ACC112 (cell line): ENCODE data around the gene APC2.
A peak's percentile ranks its signal among the peaks of the same experiment; 100 is the strongest.

ENCODE experiments used
- H2AFZ ChIP-seq: fragments of 200-600 bp; sonication (generic); one replicate; pipeline ENCODE4 v1.6.0; 2017; ENCODE audit warnings: antibody characterized with exemption, low read length; ENCODE audit not compliant: unreplicated experiment
- H3K27ac ChIP-seq: fragments of 200-600 bp; sonication (generic); 2 replicates; pipeline ENCODE4 v1.5.1; 2014; ENCODE audit warnings: low read depth, mild to moderate bottlenecking, antibody characterized with exemption, low read length, moderate library complexity
- H3K27me3 ChIP-seq: fragments of 200-600 bp; sonication (generic); 2 replicates; pipeline ENCODE4 v1.6.1; 2014; ENCODE audit warnings: mild to moderate bottlenecking, antibody characterized with exemption, low read length, moderate library complexity, mixed read lengths; ENCODE audit not compliant: insufficient read depth
- H3K36me3 ChIP-seq: fragments of 200-600 bp; sonication (generic); 2 replicates; pipeline ENCODE4 v1.6.1; 2016; ENCODE audit warnings: mild to moderate bottlenecking, antibody characterized with exemption, low read length, moderate library complexity, mixed read lengths; ENCODE audit not compliant: insufficient read depth
- H3K4me1 ChIP-seq: fragments of 200-600 bp; sonication (generic); one replicate; pipeline ENCODE4 v1.6.1; 2016; ENCODE audit warnings: low read length, mixed read lengths; ENCODE audit not compliant: insufficient read depth, unreplicated experiment, control insufficient read depth
- H3K4me3 ChIP-seq: fragments of 200-600 bp; sonication (generic); 2 replicates; pipeline ENCODE4 v1.5.1; 2014; ENCODE audit warnings: mild to moderate bottlenecking, low read depth, low read length
- H3K79me2 ChIP-seq: fragments of 200-600 bp; sonication (generic); one replicate; pipeline ENCODE4 v1.6.0; 2016; ENCODE audit warnings: low read length; ENCODE audit not compliant: control insufficient read depth, unreplicated experiment, insufficient read depth

The APC2 gene

DNA sequence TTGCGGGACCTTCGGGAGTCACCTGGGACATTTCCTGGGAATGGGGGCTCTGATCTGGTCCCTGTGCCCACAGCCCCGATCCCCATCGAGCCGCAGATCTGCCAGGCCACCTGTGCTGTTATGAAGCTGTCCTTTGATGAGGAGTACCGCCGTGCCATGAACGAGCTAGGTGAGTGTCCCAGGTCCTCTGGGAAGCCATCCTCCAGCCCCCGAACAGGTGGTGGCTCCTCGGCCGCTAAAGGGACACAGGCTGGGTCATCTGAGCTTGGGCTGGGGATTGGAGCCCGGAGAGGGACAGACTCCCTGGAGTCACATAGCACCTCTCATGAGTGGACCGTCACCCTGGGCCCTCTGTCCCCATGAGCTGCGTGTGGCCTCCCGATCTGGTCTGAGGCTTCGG lies 8.0 kb downstream of the APC2 start:
- no peaks in the 10 kb centered on the region for H3K36me3 ChIP-seq
- H3K79me2 ChIP-seq, result no peaks in the 10 kb centered on the region
- H3K4me3 ChIP-seq, result no peak overlapping the region
- peaks cover 7% of the 10 kb centered on the region for H3K4me1 ChIP-seq
- no peaks in the 10 kb centered on the region for H3K27me3 ChIP-seq
- H3K27ac ChIP-seq, result no peak overlapping the region
- no peak overlapping the region for H2AFZ ChIP-seq

DNA sequence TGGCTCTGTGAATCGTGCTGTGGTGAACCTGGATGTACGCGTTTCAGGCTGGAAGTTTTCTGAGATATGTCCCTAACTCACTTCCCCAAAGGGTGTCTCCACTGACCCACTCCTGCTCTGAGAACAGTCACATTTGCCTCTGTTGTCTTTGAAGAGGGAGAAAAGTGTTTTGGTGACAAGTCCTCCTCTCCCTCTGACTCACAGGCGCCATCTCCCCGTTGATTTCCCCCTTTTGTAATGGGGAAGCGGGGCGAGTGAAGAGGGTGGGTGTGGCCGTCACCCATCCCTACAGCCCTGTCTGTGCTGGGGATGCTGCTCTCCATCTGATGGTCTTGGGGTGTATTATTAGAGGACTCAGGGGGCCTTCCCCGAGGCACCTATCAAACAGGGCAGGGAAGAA lies 9.6 kb downstream of the APC2 start:
- H3K79me2 ChIP-seq, result no peaks in the 10 kb centered on the region
- H3K27ac ChIP-seq, result no peak overlapping the region
- H3K27me3 ChIP-seq, result no peaks in the 10 kb centered on the region
- no peak overlapping the region for H3K4me3 ChIP-seq
- no peaks in the 10 kb centered on the region for H3K36me3 ChIP-seq
- no peak overlapping the region for H2AFZ ChIP-seq
- H3K4me1 ChIP-seq, result no peaks in the 10 kb centered on the region

DNA sequence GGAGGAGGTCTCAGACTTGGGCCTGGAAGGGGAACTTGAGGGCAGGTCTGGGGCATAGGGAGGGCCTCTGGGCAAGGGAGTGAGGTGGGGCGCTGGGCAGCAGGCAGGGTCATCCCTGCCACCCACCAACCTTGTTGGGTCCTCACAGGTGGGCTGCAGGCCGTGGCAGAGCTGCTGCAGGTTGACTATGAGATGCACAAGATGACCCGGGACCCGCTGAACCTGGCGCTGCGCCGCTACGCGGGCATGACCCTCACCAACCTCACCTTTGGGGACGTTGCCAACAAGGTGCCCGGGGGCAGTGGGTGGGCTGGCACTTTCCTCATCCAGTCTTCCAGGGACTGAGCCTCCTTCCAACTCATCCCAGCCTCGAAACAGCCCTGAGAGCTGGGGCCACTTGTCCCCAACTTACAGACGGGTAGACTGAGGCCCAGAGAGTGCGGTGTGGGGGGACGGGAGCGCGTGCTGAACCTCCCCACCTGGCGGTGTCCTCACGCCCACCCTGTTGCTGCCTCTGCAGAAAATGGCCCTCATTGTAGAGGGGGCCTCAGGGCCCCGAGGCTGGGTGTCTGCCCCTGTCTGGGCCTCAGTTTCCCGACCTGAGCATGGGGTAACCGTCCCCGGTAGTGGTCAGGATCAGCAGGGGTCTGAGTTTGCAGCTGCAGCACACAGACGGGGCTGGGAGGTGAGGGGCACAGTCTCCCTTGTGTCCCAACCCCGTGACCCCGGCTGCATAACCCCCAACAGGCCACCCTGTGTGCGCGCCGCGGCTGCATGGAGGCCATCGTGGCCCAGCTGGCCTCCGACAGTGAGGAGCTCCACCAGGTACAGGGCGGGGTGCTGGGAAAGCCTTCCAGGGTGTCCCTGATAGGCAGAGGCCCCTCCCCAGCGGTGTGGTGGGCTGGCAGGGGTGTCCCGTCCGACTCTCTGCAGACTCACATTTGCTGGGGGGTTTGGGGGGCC lies 10.4 kb downstream of the APC2 start:
- H3K27ac ChIP-seq, result no peak overlapping the region
- H3K36me3 ChIP-seq, result no peaks in the 10 kb centered on the region
- H3K4me3 ChIP-seq, result no peak overlapping the region
- no peaks in the 10 kb centered on the region for H3K4me1 ChIP-seq
- H2AFZ ChIP-seq, result no peak overlapping the region
- no peaks in the 10 kb centered on the region for H3K79me2 ChIP-seq
- H3K27me3 ChIP-seq, result no peaks in the 10 kb centered on the region

- Histone ChIP-seq H3K4me3 (no peak overlapping the region), H2AFZ (no peak overlapping the region), H3K4me1 (no peaks in the 10 kb centered on the region), H3K79me2 (peaks cover 4% of the 10 kb centered on the region), H3K27me3 (no peaks in the 10 kb centered on the region), H3K27ac (no peak overlapping the region), H3K36me3 (no peaks in the 10 kb centered on the region)
These were observed 11.9 kb downstream of the APC2 start for GRCh38 chr19:1461862-1462261.

DNA sequence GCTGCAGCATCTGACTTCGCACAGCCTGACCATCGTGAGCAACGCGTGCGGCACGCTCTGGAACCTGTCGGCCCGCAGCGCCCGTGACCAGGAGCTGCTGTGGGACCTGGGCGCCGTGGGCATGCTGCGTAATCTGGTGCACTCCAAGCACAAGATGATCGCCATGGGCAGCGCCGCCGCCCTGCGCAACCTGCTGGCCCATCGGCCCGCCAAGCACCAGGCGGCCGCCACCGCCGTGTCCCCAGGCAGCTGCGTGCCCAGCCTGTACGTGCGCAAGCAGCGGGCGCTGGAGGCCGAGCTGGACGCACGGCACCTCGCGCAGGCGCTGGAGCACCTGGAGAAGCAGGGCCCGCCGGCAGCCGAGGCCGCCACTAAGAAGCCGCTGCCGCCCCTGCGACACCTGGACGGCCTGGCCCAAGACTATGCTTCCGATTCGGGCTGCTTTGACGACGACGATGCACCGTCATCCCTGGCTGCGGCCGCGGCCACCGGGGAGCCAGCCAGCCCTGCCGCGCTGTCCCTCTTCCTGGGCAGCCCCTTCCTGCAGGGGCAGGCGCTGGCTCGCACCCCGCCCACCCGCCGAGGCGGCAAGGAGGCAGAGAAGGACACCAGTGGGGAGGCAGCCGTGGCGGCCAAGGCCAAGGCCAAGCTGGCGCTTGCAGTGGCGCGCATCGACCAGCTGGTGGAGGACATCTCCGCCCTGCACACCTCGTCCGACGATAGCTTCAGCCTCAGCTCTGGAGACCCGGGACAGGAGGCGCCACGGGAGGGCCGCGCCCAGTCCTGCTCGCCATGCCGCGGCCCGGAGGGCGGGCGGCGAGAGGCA lies 15.5 kb downstream of the APC2 start:
- H3K27ac ChIP-seq, result no peak overlapping the region
- H2AFZ ChIP-seq, result no peak overlapping the region
- H3K27me3 ChIP-seq, result no peaks in the 10 kb centered on the region
- H3K79me2 ChIP-seq, result peaks cover 8% of the 10 kb centered on the region
- no peak overlapping the region for H3K4me3 ChIP-seq
- no peaks in the 10 kb centered on the region for H3K36me3 ChIP-seq
- no peaks in the 10 kb centered on the region for H3K4me1 ChIP-seq

DNA sequence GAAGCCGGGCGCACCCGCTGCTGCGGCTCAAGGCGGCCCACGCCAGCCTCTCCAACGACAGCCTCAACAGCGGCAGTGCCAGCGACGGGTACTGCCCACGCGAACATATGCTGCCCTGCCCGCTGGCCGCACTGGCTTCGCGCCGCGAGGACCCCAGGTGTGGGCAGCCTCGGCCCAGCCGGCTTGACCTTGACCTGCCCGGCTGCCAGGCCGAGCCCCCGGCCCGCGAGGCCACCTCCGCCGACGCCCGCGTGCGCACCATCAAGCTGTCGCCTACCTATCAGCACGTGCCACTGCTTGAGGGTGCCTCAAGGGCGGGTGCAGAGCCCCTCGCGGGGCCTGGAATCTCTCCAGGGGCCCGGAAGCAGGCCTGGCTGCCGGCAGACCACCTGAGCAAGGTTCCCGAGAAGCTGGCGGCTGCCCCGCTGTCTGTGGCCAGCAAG lies 16.1 kb downstream of the APC2 start:
- Histone ChIP-seq H2AFZ (no peak overlapping the region), H3K4me1 (no peaks in the 10 kb centered on the region), H3K27me3 (no peaks in the 10 kb centered on the region), H3K4me3 (no peak overlapping the region), H3K79me2 (peaks cover 8% of the 10 kb centered on the region), H3K36me3 (no peaks in the 10 kb centered on the region), H3K27ac (no peak overlapping the region)

DNA sequence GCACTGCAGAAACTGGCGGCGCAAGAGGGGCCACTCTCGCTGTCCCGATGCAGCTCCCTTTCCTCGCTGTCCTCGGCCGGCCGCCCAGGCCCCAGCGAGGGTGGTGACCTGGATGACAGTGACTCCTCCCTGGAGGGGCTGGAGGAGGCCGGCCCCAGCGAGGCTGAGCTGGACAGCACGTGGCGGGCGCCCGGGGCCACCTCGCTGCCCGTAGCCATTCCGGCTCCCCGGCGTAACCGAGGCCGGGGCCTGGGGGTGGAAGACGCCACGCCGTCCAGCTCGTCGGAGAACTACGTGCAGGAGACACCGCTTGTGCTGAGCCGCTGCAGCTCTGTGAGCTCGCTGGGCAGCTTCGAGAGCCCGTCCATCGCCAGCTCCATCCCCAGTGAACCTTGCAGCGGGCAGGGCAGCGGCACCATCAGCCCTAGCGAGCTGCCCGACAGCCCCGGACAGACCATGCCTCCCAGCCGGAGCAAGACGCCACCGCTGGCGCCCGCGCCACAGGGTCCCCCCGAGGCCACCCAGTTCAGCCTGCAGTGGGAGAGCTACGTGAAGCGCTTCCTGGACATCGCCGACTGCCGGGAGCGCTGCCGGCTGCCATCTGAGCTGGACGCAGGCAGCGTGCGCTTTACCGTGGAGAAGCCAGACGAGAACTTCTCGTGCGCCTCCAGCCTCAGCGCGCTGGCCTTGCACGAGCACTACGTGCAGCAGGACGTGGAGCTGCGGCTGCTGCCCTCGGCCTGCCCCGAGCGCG lies 16.7 kb downstream of the APC2 start:
- Histone ChIP-seq H3K4me3 (peak overlapping the region; percentile 81; the same call in 1 of the 2 replicates), H2AFZ (no peak overlapping the region), H3K27me3 (no peaks in the 10 kb centered on the region), H3K36me3 (no peaks in the 10 kb centered on the region), H3K27ac (no peak overlapping the region), H3K79me2 (peaks cover 8% of the 10 kb centered on the region), H3K4me1 (peaks cover 2% of the 10 kb centered on the region)

DNA sequence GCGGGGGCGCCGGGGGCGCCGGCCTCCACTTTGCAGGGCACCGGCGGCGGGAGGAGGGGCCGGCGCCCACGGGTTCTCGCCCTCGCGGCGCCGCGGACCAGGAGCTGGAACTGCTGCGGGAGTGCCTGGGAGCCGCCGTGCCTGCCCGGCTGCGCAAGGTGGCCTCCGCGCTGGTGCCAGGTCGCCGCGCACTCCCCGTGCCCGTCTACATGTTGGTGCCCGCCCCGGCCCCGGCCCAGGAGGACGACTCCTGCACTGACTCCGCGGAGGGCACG lies 17.2 kb downstream of the APC2 start:
- no peaks in the 10 kb centered on the region for H3K27me3 ChIP-seq
- H3K79me2 ChIP-seq, result peaks cover 8% of the 10 kb centered on the region
- no peak overlapping the region for H2AFZ ChIP-seq
- no peaks in the 10 kb centered on the region for H3K36me3 ChIP-seq
- no peak overlapping the region for H3K27ac ChIP-seq
- peak overlapping the region; percentile 81 for H3K4me3 ChIP-seq
- H3K4me1 ChIP-seq, result peaks cover 2% of the 10 kb centered on the region

- Histone ChIP-seq H3K36me3 (no peaks in the 10 kb centered on the region), H3K27ac (peak overlapping the region; percentile 47; the same call in 1 of the 2 replicates), H3K4me1 (peaks cover 2% of the 10 kb centered on the region), H3K79me2 (peaks cover 8% of the 10 kb centered on the region), H2AFZ (no peak overlapping the region), H3K27me3 (no peaks in the 10 kb centered on the region), H3K4me3 (peak overlapping the region; percentile 81)
These were observed 17.8 kb downstream of the APC2 start for GRCh38 chr19:1467490-1468273.
